Measurements from ENCODE around the gene RAB25. TPM values are rescaled to one million over a fixed set of nuclear protein-coding genes. Genes with fewer than 3 reads are reported as not detected.

Gene RAB25
- total and polyA plus RNA-seq, 8 donors = 57.6 to 148 (median 66.4) TPM

DNA sequence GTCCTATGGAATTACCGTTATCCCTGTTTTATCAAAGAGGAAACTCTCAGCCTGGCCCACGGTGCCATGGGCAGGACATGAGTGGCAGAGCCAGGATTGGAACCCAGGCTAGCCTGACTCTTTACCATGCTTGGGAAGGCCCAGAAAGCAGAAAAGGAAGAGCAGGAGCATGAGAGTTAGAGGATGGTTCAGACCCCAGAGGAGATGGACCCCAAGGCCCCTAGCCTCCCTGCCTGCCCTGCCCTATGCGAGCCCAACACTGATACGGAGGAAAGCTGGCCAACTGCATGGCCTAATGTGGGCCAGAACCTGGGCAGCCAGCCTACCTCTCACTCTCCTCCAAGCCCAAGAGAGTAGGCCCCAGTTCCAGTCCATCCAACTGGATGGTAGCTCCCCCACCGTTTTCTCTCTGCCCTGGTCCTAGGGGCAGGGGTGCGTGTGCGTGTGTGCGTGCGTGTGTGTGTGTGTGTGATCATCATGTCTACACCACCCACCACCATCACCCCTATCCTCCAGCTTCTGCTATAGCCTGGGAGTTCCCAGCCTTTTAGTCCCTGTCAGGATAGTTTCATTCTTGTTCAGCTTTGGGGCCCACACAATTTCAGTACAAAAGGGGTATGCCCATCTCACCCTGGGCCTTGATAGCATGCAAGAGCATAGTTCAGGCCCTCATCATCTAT, 36.7 kb downstream of the RAB25 start:
- no peaks in the 10 kb centered on the region for H3K36me3 ChIP-seq
- intact Hi-C loops (cut with DNase I) = loop anchor here (5.0 kb wide), 1 partner anchor 35 kb away; no protein-coding TSS in a partner anchor

GRCh38 chr1:156098784-156099183, 37.8 kb downstream of the RAB25 start:
- Histone ChIP-seq H3K4me1 (peaks cover 20 to 55% of the 10 kb centered on the region in 2 donors), H3K4me3 (no peak overlapping the region), H3K36me3 (no peaks in the 10 kb centered on the region), H3K27me3 (peaks cover 0 to 31% of the 10 kb centered on the region in 2 donors), H3K27ac (no peak overlapping the region), H3K9me3 (no peaks in the 10 kb centered on the region)
- ATAC-seq (no peak), DNase-seq (no peak)
- intact Hi-C loops (cut with DNase I) = loop anchor here (5.0 kb wide), 1 partner anchor 34 kb away; no protein-coding TSS in a partner anchor
- no peak for TF ChIP-seq CTCF (IDR thresholded peaks at IDR 0.05)

More for the DNA sequence above, 36.7 kb downstream of the RAB25 start:
- no peak overlapping the region for H3K4me3 ChIP-seq
- no peak for ATAC-seq
- H3K27ac ChIP-seq = peak overlapping the region; percentile 56 to 71
- no peaks in the 10 kb centered on the region for H3K9me3 ChIP-seq
- TF ChIP-seq CTCF (IDR thresholded peaks at IDR 0.05) = no peak
- peaks cover 0 to 39% of the 10 kb centered on the region in 2 donors for H3K27me3 ChIP-seq
- DNase-seq = no peak
- H3K4me1 ChIP-seq = peaks cover 8 to 43% of the 10 kb centered on the region in 2 donors

GRCh38 chr1:156099282-156099681, 38.3 kb downstream of the RAB25 start:
- H3K36me3 ChIP-seq = no peaks in the 10 kb centered on the region

GRCh38 chr1:156100205-156100995, 39.4 kb downstream of the RAB25 start:
- H3K9me3 ChIP-seq = no peaks in the 10 kb centered on the region
- TF ChIP-seq CTCF (IDR thresholded peaks at IDR 0.05) = no peak
- DNase-seq = no peak
- H3K36me3 ChIP-seq = no peaks in the 10 kb centered on the region
- intact Hi-C loops (cut with DNase I) = no loop called here
- peaks cover 0 to 34% of the 10 kb centered on the region in 2 donors for H3K27me3 ChIP-seq
- H3K27ac ChIP-seq = no peak overlapping the region
- no peak for ATAC-seq
- peaks cover 36 to 71% of the 10 kb centered on the region in 2 donors for H3K4me1 ChIP-seq
- H3K4me3 ChIP-seq = no peak overlapping the region

More at GRCh38 chr1:156099282-156099681, 38.3 kb downstream of the RAB25 start:
- Histone ChIP-seq H3K27ac (no peak overlapping the region), H3K4me1 (peaks cover 25 to 60% of the 10 kb centered on the region in 2 donors), H3K4me3 (no peak overlapping the region), H3K27me3 (peaks cover 0 to 31% of the 10 kb centered on the region in 2 donors), H3K9me3 (no peaks in the 10 kb centered on the region)
- ATAC-seq (no peak), DNase-seq (no peak)
- no peak for TF ChIP-seq CTCF (IDR thresholded peaks at IDR 0.05)
- intact Hi-C loops (cut with DNase I) = loop anchor here (5.0 kb wide), 1 partner anchor 33 kb away; no protein-coding TSS in a partner anchor

DNA sequence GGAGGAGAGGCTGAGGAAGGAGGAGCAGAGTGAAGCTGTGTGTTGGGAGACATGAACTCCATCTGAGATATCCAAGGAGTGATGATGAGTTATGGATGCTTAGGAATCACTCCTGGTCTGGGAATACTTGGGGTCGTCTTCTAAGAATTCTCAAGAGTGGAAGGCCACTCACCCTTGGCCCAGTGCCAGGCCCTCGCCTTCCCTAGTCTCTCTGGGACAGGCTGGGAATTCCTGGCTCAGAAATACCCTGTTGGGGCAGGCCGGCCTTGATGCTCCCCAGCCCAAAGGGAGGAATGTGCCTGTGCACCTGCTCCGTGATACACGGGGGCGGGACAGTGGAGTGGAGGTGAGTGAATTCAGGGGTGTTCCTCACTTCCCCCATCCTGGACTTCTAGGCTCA, 40.9 kb downstream of the RAB25 start:
- ATAC-seq (no peak), DNase-seq (no peak)
- H3K4me1 ChIP-seq = peaks cover 42 to 72% of the 10 kb centered on the region in 2 donors
- no peak overlapping the region for H3K4me3 ChIP-seq
- H3K27ac ChIP-seq = peak overlapping the region in 1 of 2 donors; percentile 94
- TF ChIP-seq CTCF (IDR thresholded peaks at IDR 0.05) = no peak
- no peaks in the 10 kb centered on the region for H3K36me3 ChIP-seq
- H3K27me3 ChIP-seq = peaks cover 0 to 42% of the 10 kb centered on the region in 2 donors
- intact Hi-C loops (cut with DNase I) = no loop called here
- H3K9me3 ChIP-seq = no peaks in the 10 kb centered on the region
